Melanocyte of skin (primary cell): ENCODE results near the gene NSMF. TPM values are rescaled to one million over a fixed set of nuclear protein-coding genes. Genes with fewer than 3 reads are reported as not detected.

Experiments
- total RNA-seq, 2 donors: library from RNA; depleted of rRNA; stranded (reverse); fragments of >200 nt; gene quantifications; 2 replicates each; pipeline ENCODE4 v1.2.3, GENCODE V29; 2012

Gene NSMF, protein sequence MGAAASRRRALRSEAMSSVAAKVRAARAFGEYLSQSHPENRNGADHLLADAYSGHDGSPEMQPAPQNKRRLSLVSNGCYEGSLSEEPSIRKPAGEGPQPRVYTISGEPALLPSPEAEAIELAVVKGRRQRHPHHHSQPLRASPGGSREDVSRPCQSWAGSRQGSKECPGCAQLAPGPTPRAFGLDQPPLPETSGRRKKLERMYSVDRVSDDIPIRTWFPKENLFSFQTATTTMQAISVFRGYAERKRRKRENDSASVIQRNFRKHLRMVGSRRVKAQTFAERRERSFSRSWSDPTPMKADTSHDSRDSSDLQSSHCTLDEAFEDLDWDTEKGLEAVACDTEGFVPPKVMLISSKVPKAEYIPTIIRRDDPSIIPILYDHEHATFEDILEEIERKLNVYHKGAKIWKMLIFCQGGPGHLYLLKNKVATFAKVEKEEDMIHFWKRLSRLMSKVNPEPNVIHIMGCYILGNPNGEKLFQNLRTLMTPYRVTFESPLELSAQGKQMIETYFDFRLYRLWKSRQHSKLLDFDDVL
- total RNA-seq: 10 to 100 TPM; 25.5 to 27.0 TPM

DNA sequence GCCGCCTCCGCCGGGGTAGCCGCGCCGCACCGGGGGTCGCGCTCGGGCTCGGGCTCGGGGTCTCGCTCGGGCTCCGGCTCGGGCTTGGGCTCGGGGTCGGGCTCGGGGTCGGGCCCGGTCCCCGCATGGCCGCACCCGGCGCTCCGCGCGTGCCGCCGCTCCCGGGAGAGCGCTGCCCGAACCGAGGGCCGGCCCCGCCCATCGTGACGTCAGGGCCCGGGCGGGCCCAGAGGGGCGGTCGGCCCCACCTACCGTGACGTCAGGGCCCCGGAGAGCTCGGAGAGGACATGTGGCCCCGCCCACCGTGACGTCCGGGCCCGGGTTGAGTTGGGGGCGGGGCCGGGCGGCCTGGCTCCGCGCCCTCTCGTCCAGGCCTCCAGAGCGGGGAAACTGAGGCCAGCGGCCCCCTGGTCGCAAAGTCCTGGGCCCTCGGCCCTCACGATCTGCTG lies at the start of gene NSMF:
NSMF (minus strand) TSS at position 183 of the 449 bp plus-strand sequence. CDS start 232 bp downstream, outside the sequence.

DNA sequence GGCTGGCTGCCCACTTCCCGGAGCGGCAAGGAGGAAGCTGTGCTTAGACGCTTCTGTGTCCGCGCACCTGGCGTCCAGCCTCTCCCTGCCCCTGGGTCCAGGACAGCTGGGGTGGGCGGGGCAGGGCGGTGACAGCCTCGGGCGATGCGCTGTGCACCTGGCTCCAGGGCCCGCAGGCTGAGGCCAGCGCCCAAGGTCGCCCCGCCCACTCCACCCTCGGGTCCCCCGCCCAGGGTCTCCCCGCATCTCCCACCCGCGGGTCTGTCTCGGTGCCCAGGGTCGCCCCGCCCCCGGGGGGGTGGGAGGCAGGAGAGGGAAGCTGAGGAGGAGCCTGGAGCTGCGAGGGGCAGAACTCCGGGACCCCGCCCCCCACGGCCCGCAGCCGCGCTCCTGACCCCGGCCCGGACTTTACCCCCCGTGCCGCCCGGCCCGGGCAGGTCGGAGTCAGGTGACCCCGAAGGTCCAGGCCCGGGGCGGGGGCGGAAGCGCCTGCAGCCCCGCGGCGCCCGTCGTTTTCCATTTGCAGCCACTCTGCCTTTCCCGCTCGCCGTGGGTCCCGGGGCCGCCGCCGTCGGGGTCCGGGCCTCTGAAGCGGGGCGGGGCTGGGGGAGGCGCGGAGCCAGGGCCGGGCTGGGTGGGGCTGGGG lies 17.7 kb downstream of the NSMF start, which contains the start of gene ENTPD8:
ENTPD8 (minus strand) TSS at position 69 of the 646 bp plus-strand sequence. CDS start 3,072 bp downstream, outside the sequence.

DNA sequence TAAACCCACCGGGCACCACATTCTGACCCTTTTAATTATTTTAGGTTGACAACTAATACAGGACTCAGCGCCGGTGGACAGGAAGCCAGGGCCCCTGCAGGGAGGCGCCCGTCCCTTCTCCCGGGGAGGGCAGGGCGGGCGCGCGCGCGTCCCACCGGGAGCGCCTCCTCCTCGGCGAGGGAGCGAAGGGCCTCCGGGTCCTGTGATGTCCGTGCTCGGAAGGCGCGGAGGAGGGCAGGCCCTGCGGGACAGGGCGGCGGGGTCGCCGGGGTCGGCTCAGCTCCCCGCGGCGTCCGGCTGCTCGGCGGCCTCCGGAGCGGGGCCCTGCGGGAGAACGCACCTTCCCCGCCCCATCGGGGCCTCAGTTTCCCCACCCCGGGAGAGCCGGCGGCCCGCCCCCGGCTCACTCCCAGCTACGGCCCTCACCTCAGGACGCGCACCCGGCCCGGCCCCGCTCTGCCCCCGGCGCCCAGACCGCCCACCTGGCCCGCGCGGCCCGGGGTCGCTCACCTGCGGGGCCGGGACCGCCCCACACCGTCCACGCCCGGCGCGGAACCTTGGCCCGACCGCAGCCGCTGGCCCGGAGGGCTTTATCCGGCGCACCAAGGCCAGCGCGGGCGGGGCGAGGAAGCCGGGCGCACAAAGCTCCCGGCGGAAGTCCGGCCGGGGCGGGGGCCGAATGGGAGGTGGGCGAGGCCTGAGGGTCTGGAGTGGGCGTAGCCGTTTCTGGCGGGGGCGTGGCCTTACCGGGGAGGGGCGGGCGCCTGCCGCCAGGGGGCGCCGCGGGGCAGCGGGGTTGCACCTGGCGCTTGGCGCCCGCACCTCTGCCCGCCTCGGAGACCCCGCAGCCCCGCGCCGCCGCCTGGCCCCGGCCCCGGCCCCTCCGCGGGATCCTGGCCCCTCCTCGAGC lies 36.3 kb downstream of the NSMF start, which contains the start of the genes EXD3 and NOXA1:
EXD3 (minus strand) TSS at position 559 of the 910 bp plus-strand sequence. CDS start 27,805 bp downstream, outside the sequence.
NOXA1 (plus strand) TSS at position 790 of the 910 bp plus-strand sequence. CDS start 137 bp downstream, outside the sequence.

Other genes starting within 250 kb of the NSMF start
- gene RNF208, start 237.1 kb downstream of the NSMF start, total RNA-seq: not detected
- gene CYSRT1, start 234.2 kb downstream of the NSMF start, total RNA-seq: under 1 TPM; 0.67 to 0.69 TPM
- gene RNF224, start 231.8 kb downstream of the NSMF start, total RNA-seq: under 1 TPM in 1 of 2 donors, not detected in 1; under 0.01 TPM
- gene SLC34A3, start 228.4 kb downstream of the NSMF start, total RNA-seq: not detected
- 100 to 1,000 TPM; 123 to 528 TPM for gene TUBB4B, start 218.0 kb downstream of the NSMF start, total RNA-seq
- not detected for gene STPG3, start 208.0 kb downstream of the NSMF start, total RNA-seq
- 10 to 100 TPM; 42.3 to 56.9 TPM for gene NELFB, start 204.0 kb downstream of the NSMF start, total RNA-seq
- gene TOR4A, start 181.6 kb downstream of the NSMF start, total RNA-seq: 10 to 100 TPM in 1 of 2 donors, 1 to 10 TPM in 1; 1.7 to 11.3 TPM
- gene NRARP, start 157.1 kb downstream of the NSMF start, total RNA-seq: under 1 TPM in 1 of 2 donors, not detected in 1; under 0.01 TPM
- 1 to 10 TPM; 2.0 to 5.5 TPM for gene EXD3, start 36.2 kb downstream of the NSMF start, total RNA-seq
- gene NOXA1, start 35.9 kb downstream of the NSMF start, total RNA-seq: under 1 TPM; under 0.01 to 0.69 TPM
- gene ENTPD8, start 18.0 kb downstream of the NSMF start, total RNA-seq: not detected
- gene PNPLA7, start 91.1 kb upstream of the NSMF start, total RNA-seq: 1 to 10 TPM in 1 of 2 donors, under 1 TPM in 1; 0.69 to 1.3 TPM
- gene MRPL41, start 92.5 kb upstream of the NSMF start, total RNA-seq: 10 to 100 TPM; 49.6 to 79.6 TPM
- 10 to 100 TPM; 15.1 to 18.6 TPM for gene DPH7, start 119.6 kb upstream of the NSMF start, total RNA-seq
- gene ZMYND19, start 131.2 kb upstream of the NSMF start, total RNA-seq: 10 to 100 TPM; 16.2 to 29.0 TPM
- gene ARRDC1, start 146.4 kb upstream of the NSMF start, total RNA-seq: 10 to 100 TPM in 1 of 2 donors, 1 to 10 TPM in 1; 9.3 to 16.3 TPM
- 10 to 100 TPM; 24.8 to 38.6 TPM for gene EHMT1, start 159.7 kb upstream of the NSMF start, total RNA-seq